ENCODE data around the gene TDRD10. TPM values are rescaled to one million over a fixed set of nuclear protein-coding genes. Genes with fewer than 3 reads are reported as not detected.

Gene TDRD10
- total RNA-seq, 4 donors from 2014 or later: 0.61 to 4.2 (median 0.62) TPM

DNA sequence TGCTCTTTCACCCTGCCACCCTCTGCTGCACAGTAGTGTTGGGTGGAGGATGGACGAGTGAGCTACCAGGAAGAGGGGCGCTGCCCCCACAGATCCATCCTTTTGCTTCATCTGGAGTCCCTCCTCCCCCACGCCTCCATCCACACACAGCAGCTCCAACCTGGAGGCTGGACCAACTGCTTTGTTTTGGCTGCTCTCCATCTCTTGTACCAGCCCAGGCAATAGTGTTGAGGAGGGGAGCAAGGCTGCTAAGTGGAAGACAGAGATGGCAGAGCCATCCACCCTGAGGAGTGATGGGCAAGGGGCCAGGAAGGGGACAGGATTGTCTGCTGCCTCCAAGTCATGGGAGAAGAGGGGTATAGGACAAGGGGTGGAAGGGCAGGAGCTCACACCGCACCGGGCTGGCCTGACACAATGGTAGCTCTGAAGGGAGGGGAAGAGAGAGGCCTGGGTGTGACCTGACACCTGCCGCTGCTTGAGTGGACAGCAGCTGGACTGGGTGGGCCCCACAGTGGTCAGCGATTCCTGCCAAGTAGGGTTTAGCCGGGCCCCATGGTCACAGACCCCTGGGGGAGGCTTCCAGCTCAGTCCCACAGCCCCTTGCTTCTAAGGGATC is 74.0 kb downstream of the TDRD10 start:
- Histone ChIP-seq H3K36me3 (peaks cover 0 to 21% of the 10 kb centered on the region in 2 donors), H3K9me3 (no peaks in the 10 kb centered on the region), H3K4me3 (no peak overlapping the region), H3K27ac (no peak overlapping the region), H3K4me1 (no peaks in the 10 kb centered on the region), H3K27me3 (no peaks in the 10 kb centered on the region)
- DNase-seq (no peak), ATAC-seq (no peak)
- in situ Hi-C loops (cut with MboI; ENCODE audit: low sequenced_read_pairs in 4 of 4) (loop anchor here in 1 of 4 donors (10.0 kb wide), 1 partner anchor 309 kb away; no protein-coding TSS in a partner anchor), intact Hi-C loops (cut with DNase I; ENCODE audit: low total_unique reads) (no loop called here)
- no peak for TF ChIP-seq POLR2A (IDR thresholded peaks at IDR 0.05)
- TF ChIP-seq, protein P1, sequence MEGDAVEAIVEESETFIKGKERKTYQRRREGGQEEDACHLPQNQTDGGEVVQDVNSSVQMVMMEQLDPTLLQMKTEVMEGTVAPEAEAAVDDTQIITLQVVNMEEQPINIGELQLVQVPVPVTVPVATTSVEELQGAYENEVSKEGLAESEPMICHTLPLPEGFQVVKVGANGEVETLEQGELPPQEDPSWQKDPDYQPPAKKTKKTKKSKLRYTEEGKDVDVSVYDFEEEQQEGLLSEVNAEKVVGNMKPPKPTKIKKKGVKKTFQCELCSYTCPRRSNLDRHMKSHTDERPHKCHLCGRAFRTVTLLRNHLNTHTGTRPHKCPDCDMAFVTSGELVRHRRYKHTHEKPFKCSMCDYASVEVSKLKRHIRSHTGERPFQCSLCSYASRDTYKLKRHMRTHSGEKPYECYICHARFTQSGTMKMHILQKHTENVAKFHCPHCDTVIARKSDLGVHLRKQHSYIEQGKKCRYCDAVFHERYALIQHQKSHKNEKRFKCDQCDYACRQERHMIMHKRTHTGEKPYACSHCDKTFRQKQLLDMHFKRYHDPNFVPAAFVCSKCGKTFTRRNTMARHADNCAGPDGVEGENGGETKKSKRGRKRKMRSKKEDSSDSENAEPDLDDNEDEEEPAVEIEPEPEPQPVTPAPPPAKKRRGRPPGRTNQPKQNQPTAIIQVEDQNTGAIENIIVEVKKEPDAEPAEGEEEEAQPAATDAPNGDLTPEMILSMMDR (IDR thresholded peaks at IDR 0.05 in 4 of 5, conservative IDR thresholded peaks at IDR 0.05 in 1 of 5): no peak

DNA sequence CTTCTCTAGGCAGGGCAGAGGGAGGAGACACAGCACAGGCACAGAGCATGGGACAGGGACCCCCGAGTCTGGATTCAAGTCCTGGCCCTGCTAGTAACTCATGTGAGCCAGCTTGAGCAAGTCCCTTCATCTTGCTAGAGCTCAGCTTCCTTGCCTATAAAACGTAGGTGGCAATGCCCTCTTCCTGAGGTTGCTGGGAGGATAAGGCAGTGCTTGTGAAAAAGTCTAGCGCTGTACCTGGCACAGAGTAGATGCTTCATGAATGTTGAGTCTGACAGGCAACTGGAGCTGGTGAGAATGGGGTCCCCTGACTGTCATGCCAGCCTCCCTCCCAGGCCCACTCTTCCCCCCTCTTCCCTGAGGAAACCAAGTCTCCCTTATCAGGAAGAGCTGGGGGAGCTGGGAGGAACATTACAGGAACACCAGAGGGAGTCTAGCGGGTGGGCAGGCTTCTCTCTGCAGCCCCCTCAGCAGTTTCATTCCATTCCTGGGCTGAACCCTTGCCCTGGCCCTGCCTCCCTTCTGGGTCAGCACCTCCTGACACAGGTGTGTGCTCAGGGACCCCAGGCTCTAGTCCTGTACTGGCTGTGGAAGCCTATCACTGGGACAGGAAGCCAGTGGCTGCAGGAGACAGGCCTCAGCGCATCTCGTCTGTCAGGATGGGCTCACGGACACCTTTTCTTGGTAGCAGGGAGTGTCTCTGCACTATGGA is 75.5 kb downstream of the TDRD10 start:
- TF ChIP-seq POLR2A (IDR thresholded peaks at IDR 0.05): no peak
- TF ChIP-seq, protein P1 (IDR thresholded peaks at IDR 0.05 in 4 of 5, conservative IDR thresholded peaks at IDR 0.05 in 1 of 5): no peak
- Histone ChIP-seq H3K4me3 (no peak overlapping the region), H3K36me3 (peaks cover 0 to 35% of the 10 kb centered on the region in 2 donors), H3K9me3 (no peaks in the 10 kb centered on the region), H3K4me1 (no peaks in the 10 kb centered on the region), H3K27me3 (no peaks in the 10 kb centered on the region), H3K27ac (no peak overlapping the region)
- intact Hi-C loops (cut with DNase I; ENCODE audit: low total_unique reads) (no loop called here), in situ Hi-C loops (cut with MboI; ENCODE audit: low sequenced_read_pairs in 4 of 4) (loop anchor here in 1 of 4 donors (10.0 kb wide), 1 partner anchor 307 kb away; no protein-coding TSS in a partner anchor)
- DNase-seq: no peak
- no peak for ATAC-seq

DNA sequence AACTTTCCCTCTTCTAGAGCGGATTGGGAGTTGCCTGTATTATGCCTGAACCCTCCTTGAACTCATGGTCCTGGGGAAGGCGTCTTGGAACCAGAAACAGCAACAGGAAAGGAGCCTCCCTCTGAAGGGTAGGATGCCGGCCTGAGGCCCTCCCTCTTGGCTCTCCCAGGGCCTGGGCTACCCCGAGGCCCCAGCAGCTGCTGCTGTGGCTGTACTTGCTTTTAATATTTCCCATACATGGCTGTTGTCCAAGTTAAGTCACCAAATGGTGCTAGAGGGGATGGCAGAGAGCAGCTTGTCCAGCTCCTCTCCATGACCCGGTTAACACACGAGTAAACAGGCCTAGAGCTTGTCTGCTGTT is 76.0 kb downstream of the TDRD10 start:
- ATAC-seq (peak in 1 of 2 donors; percentile 31), DNase-seq (no peak)
- intact Hi-C loops (cut with DNase I; ENCODE audit: low total_unique reads): no loop called here
- Histone ChIP-seq H3K4me1 (no peaks in the 10 kb centered on the region), H3K4me3 (no peak overlapping the region), H3K27ac (no peak overlapping the region), H3K36me3 (peaks cover 3 to 40% of the 10 kb centered on the region in 2 donors), H3K9me3 (no peaks in the 10 kb centered on the region), H3K27me3 (no peaks in the 10 kb centered on the region)
- in situ Hi-C loops (cut with MboI; ENCODE audit: low sequenced_read_pairs in 4 of 4): loop anchor here in 1 of 4 donors (10.0 kb wide), 1 partner anchor 307 kb away; no protein-coding TSS in a partner anchor
- TF ChIP-seq, protein P1 (IDR thresholded peaks at IDR 0.05 in 4 of 5, conservative IDR thresholded peaks at IDR 0.05 in 1 of 5): no peak
- no peak for TF ChIP-seq POLR2A (IDR thresholded peaks at IDR 0.05)

DNA sequence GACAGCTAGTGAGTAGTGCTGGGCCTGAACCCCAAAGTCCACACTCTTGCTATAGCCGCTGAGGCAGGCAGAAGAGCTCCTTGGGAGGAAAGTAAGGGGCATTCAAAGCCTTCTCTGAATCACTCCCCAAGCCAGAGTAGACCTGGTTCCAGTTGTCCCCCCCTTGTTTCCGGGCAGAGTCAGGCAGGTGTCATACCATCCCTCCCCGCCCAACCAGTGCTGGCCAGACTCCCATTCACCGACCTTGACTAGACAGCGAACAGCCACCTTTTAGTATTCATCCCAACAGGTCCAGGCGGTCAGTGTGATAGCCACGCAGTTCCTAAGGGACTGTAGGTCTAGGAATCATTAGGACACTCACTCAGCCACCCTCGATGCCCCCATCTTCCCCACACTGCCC is 77.4 kb downstream of the TDRD10 start:
- ATAC-seq (no peak), DNase-seq (no peak)
- peaks cover 3 to 54% of the 10 kb centered on the region in 2 donors for H3K36me3 ChIP-seq
- in situ Hi-C loops (cut with MboI; ENCODE audit: low sequenced_read_pairs in 4 of 4): loop anchor here in 1 of 4 donors (10.0 kb wide), 1 partner anchor 305 kb away; no protein-coding TSS in a partner anchor
- no peaks in the 10 kb centered on the region for H3K4me1 ChIP-seq
- no peak overlapping the region for H3K27ac ChIP-seq
- H3K27me3 ChIP-seq: no peaks in the 10 kb centered on the region
- H3K4me3 ChIP-seq: no peak overlapping the region
- intact Hi-C loops (cut with DNase I; ENCODE audit: low total_unique reads): no loop called here
- no peak for TF ChIP-seq POLR2A (IDR thresholded peaks at IDR 0.05)
- TF ChIP-seq, protein P1 (IDR thresholded peaks at IDR 0.05 in 4 of 5, conservative IDR thresholded peaks at IDR 0.05 in 1 of 5): no peak
- no peaks in the 10 kb centered on the region for H3K9me3 ChIP-seq

Measured in gastrocnemius medialis (tissue), 4 donors.